ENCODE measurements around the gene ARHGAP26.
A peak's percentile ranks its signal among the peaks of the same experiment; 100 is the strongest.
"Not testable (repeated sequence)": the region's sequence is repeated elsewhere in the genome, so short reads cannot be mapped to it uniquely, and the experiment has no call there.

Gene ARHGAP26

GRCh38 chr5:142972064-142972570 lies 201.9 kb downstream of the ARHGAP26 start:
- FAIRE-seq (no peak), DNase-seq (ENCODE audit: insufficient read length, low spot score) (no peak)

GRCh38 chr5:142973932-142974331 lies 203.8 kb downstream of the ARHGAP26 start:
- FAIRE-seq (no peak), DNase-seq (ENCODE audit: insufficient read length, low spot score) (no peak)

- FAIRE-seq (no peak), DNase-seq (ENCODE audit: insufficient read length, low spot score) (no peak)
These were observed 204.2 kb downstream of the ARHGAP26 start for GRCh38 chr5:142974409-142974808.

GRCh38 chr5:142976861-142977260 lies 206.7 kb downstream of the ARHGAP26 start:
- DNase-seq (ENCODE audit: insufficient read length, low spot score): peak; percentile 20
- FAIRE-seq: no peak

- DNase-seq (ENCODE audit: insufficient read length, low spot score) (peak; percentile 84), FAIRE-seq (peak; percentile 95)
These were observed 207.3 kb downstream of the ARHGAP26 start for GRCh38 chr5:142977363-142978051.

- no peak for FAIRE-seq
These were observed 208.1 kb downstream of the ARHGAP26 start for GRCh38 chr5:142978252-142978651.

GRCh38 chr5:142978726-142979125 lies 208.5 kb downstream of the ARHGAP26 start:
- no peak for FAIRE-seq
- DNase-seq (ENCODE audit: insufficient read length, low spot score): no peak

More at GRCh38 chr5:142978252-142978651, 208.1 kb downstream of the ARHGAP26 start:
- no peak for DNase-seq (ENCODE audit: insufficient read length, low spot score)

GRCh38 chr5:142979636-142980035 lies 209.5 kb downstream of the ARHGAP26 start:
- FAIRE-seq (peak; percentile 9), DNase-seq (ENCODE audit: insufficient read length, low spot score) (peak; percentile 23)

- DNase-seq (ENCODE audit: insufficient read length, low spot score): no peak
- no peak for FAIRE-seq
These were observed 211.3 kb downstream of the ARHGAP26 start for GRCh38 chr5:142981475-142981874.

- FAIRE-seq: no peak
- DNase-seq (ENCODE audit: insufficient read length, low spot score): peak; percentile 30
These were observed 212.0 kb downstream of the ARHGAP26 start for GRCh38 chr5:142981886-142982820.

- DNase-seq (ENCODE audit: insufficient read length, low spot score) (no peak), FAIRE-seq (no peak)
These were observed 212.6 kb downstream of the ARHGAP26 start for GRCh38 chr5:142982821-142983200.

- FAIRE-seq: no peak
- no peak for DNase-seq (ENCODE audit: insufficient read length, low spot score)
These were observed 213.8 kb downstream of the ARHGAP26 start for GRCh38 chr5:142984011-142984410.

GRCh38 chr5:142984525-142984924 lies 214.3 kb downstream of the ARHGAP26 start:
- FAIRE-seq: no peak
- DNase-seq (ENCODE audit: insufficient read length, low spot score): no peak

GRCh38 chr5:142989270-142989669 lies 219.1 kb downstream of the ARHGAP26 start:
- not testable (repeated sequence) for FAIRE-seq; DNase-seq (ENCODE audit: insufficient read length, low spot score)

GRCh38 chr5:142990073-142990472 lies 219.9 kb downstream of the ARHGAP26 start:
- not testable (repeated sequence) for DNase-seq (ENCODE audit: insufficient read length, low spot score); FAIRE-seq

- FAIRE-seq: no peak
- DNase-seq (ENCODE audit: insufficient read length, low spot score): no peak
These were observed 224.0 kb downstream of the ARHGAP26 start for GRCh38 chr5:142994218-142994617.

GRCh38 chr5:142995621-142996020 lies 225.4 kb downstream of the ARHGAP26 start:
- FAIRE-seq; DNase-seq (ENCODE audit: insufficient read length, low spot score): not testable (repeated sequence)

- no peak for FAIRE-seq
These were observed 227.4 kb downstream of the ARHGAP26 start for GRCh38 chr5:142997591-142997990.

GRCh38 chr5:142998316-142999020 lies 228.3 kb downstream of the ARHGAP26 start:
- DNase-seq (ENCODE audit: insufficient read length, low spot score) (no peak), FAIRE-seq (no peak)

More at GRCh38 chr5:142997591-142997990, 227.4 kb downstream of the ARHGAP26 start:
- DNase-seq (ENCODE audit: insufficient read length, low spot score): no peak

GRCh38 chr5:143000551-143000950 lies 230.4 kb downstream of the ARHGAP26 start:
- FAIRE-seq; DNase-seq (ENCODE audit: insufficient read length, low spot score): not testable (repeated sequence)

Data from HTR-8/SVneo (cell line).